OCI-LY1 (cell line): ENCODE data around the gene CAMTA1.

Experiments
- CTCF ChIP-seq: fragments of 200-600 bp; sonication (generic), shearing (Covaris generic); IDR thresholded peaks from 2 replicates; pipeline ENCODE4 v1.5.1; 2017; ENCODE audit warnings: mild to moderate bottlenecking, antibody characterized with exemption, low read length, moderate library complexity, mixed read lengths
- EZH2 ChIP-seq: fragments of 200-600 bp; sonication (generic), shearing (Covaris generic); IDR thresholded peaks from 2 replicates; pipeline ENCODE4 v1.8.0; 2017; ENCODE audit warnings: borderline replicate concordance, mixed run types, mild to moderate bottlenecking, antibody characterized with exemption, low read length, moderate library complexity, mixed read lengths

DNA sequence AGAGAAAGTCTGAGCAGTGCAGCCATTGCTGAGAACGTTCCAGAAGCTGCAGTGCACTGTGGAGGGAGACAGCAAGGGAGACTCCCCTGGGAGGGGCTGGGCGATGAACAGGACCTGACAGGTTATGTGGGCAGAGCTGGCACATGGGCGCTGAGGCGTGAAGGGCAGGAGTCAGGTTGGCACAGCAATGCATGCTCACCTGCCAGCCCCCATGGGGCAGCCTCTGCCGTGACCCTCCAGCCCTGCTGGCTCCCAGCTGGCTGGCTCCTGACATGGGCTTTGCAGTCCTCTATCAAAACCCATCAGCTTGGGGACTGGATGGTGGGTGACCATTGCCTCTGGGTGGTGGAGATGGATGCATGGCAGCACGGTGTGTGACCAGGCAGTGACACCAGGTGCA is 300.3 kb downstream of the CAMTA1 start:
- no peak for TF ChIP-seq CTCF
- TF ChIP-seq EZH2, result no peak
